Fibroblast of mammary gland (primary cell): Measurements from ENCODE around the gene LRMDA.

Source experiments
- DNase-seq: peaks from one replicate; pipeline ENCODE4 v3.0.0-alpha.2; 2010; ENCODE audit warnings: low read depth
- H3K4me3 ChIP-seq: 2 replicates; pipeline ENCODE4 v1.5.1; 2011; ENCODE audit warnings: low read depth, mild to moderate bottlenecking, low read length, moderate library complexity; ENCODE audit not compliant: control insufficient read depth
- TF ChIP-seq, protein P1 (sequence below): conservative IDR thresholded peaks from 2 replicates; pipeline ENCODE4 v1.5.1; 2011; ENCODE audit warnings: low read depth, low read length, inconsistent platforms; ENCODE audit not compliant: control insufficient read depth, insufficient read depth

The LRMDA gene

DNA sequence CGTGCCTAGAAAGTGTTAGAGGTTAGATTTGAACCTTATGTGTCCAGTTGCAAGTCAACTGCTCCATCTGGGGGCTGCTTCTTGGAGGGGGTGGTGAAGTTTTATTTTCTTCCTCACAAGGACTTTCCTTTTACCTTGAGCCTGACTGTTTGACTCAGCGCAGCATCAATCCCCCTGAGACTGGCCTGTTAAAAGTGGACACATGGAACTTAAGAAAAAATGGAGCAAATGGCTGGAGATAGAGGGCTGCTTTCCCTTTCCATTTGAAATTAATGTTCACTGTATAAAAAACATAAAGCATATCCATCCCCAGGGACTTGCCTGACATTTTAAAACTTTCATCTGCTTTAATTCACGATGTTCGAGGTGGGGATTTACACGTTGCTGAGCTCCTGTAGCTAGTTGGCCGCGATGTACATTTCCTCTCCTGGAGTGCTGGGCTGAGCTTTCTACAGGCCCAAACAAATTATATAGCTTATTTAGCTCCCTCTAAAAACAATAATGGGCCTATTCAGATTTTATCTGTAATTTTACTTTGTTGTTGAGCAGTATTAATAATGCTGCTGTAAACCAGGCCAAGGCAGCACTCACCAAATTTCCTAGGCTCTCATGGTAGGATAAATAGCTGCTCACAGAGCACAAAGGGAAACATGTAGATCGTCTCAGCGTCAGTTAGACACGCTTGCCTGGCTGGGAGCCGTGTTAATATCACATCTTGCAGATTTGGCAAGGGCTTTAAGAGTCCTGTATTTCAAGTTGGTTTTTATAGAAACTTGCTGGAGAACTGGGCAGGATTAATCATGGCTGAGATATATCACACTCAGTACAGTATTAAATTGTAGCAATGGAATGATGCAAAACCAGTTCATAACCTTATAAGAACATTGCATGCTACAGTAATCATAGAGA, 251.5 kb downstream of the LRMDA start:
- TF ChIP-seq, protein P1, sequence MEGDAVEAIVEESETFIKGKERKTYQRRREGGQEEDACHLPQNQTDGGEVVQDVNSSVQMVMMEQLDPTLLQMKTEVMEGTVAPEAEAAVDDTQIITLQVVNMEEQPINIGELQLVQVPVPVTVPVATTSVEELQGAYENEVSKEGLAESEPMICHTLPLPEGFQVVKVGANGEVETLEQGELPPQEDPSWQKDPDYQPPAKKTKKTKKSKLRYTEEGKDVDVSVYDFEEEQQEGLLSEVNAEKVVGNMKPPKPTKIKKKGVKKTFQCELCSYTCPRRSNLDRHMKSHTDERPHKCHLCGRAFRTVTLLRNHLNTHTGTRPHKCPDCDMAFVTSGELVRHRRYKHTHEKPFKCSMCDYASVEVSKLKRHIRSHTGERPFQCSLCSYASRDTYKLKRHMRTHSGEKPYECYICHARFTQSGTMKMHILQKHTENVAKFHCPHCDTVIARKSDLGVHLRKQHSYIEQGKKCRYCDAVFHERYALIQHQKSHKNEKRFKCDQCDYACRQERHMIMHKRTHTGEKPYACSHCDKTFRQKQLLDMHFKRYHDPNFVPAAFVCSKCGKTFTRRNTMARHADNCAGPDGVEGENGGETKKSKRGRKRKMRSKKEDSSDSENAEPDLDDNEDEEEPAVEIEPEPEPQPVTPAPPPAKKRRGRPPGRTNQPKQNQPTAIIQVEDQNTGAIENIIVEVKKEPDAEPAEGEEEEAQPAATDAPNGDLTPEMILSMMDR, result no peak
- no peak overlapping the region for H3K4me3 ChIP-seq
- DNase-seq, result peak; percentile 20

DNA sequence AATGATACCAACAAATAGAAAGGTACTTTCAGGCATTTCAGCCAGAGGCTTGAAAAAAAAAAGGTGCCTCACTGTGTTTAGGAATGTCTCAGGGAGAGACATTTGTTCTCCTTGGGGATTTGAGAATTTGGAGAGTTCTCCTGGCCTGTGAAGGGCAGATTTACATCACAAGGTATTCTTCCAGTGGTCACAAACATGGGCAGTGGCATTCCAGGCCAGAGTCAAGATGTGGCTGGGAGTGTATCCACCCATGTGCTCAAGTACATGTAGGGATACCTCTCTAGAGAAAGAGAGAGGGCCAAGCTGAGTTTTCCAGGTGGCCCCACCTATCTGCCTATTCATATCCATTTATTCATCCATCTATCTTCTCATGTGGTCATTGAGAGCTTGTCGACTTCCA, 253.8 kb downstream of the LRMDA start:
- H3K4me3 ChIP-seq, result no peak overlapping the region
- DNase-seq, result no peak
- TF ChIP-seq, protein P1, result no peak

DNA sequence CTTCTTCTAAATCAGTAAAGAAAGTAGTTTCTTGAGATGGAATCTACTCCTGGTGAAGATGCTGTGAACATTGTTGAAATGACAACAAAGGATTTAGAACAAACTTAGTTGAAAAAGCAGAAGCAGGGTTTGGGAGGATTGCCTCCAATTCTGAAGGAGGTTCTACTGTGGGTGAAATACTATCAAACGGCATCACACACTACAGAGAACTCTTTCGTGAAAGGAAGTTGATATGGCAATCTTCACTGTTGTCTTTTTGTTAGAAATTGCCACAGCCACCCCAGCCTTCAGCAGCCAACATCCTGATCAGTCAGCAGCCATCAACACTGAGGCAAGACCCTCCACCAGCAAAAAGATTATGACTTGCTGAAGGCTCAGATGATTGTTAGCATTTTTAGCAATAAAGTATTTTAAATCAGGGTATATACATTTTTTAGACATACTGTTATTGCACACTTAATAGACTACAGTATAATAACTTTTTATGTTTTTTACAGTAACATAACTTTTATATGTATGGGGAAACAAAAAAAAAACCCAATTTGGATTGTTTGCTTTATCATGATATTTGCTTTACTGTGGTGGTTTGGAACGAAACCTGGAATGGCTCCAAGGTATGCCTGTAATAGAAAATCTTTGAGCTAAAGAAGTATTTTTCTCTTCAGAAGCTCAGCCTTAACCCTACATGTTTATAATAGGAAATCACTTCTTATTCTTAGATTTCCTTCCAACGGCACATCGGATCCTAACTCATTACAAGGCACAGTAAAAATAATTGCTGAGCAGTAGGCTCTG, 257.3 kb downstream of the LRMDA start:
- H3K4me3 ChIP-seq, result no peak overlapping the region
- TF ChIP-seq, protein P1, result no peak
- DNase-seq, result no peak

DNA sequence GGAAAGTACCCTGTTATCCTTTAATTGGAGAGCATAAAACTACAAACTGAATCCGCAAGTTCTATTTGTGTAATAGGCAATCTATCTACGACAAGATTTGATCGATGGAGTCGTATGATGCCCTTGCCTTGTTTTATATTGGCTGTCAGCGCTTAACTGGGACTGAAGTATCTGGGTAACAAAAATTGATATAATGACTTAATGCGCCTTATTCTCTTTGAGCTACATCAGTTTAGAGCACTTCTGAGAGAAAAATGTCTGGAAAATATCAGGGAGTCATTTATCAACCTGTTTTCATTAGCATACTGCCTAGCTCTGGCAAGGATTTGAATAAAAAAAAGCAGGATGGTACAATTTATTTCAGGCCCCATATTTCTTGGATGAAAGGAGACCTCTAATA, 262.1 kb downstream of the LRMDA start:
- DNase-seq, result no peak
- TF ChIP-seq, protein P1, result no peak
- no peak overlapping the region for H3K4me3 ChIP-seq

DNA sequence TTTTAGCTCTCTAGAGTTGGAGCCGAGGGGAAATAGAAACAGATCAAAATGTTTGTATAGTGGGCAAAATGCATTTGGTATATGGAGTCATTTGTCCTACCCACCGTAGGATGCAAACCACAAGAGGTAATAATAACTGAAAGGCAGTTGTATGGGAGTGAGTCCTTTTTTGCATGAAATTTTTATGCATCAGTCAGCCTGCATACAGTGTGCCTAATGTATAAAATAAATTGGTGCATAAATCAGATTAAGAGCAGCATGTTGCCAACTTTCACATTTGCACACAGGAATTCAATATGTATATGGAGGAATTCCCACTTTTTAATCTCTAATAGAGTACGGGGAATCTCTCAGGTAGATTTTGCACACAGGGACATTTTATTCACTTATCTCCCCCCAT, 262.8 kb downstream of the LRMDA start:
- no peak overlapping the region for H3K4me3 ChIP-seq
- DNase-seq, result no peak
- TF ChIP-seq, protein P1, result no peak

DNA sequence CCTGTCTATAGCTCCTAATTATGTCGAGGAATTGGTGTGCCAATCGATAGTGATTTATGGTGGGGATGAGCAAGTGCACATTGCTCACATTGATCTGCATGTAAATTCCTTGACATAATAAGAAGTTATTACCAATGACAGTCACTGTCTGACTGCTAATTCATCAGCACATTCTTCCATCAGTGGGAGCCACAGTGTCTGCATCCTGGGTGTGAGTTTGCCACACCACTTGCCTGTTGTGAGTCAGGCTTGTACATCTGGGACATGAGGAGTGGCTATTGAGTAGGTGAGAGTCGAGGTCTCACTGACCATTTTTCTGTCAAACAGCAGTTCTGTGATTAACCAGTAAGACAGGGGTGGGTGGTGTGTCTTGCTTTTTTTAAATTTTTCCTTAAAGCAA, 263.4 kb downstream of the LRMDA start:
- TF ChIP-seq, protein P1, result no peak
- no peak for DNase-seq

More for the DNA sequence above, 263.4 kb downstream of the LRMDA start:
- no peak overlapping the region for H3K4me3 ChIP-seq
